GM21723 (cell line): ENCODE measurements around the gene KRTAP12-2.
"Not testable (repeated sequence)": the region's sequence is repeated elsewhere in the genome, so short reads cannot be mapped to it uniquely, and the experiment has no call there.

Experiments used
- ATAC-seq: cut with Tn5 transposase; IDR thresholded peaks from one replicate; pipeline ENCODE4 v1.9.1; 2021; ENCODE audit warnings: mild to moderate bottlenecking, moderate library complexity; ENCODE audit not compliant: unreplicated experiment

The KRTAP12-2 gene

GRCh38 chr21:44686000-44686781 is 19.5 kb upstream of the KRTAP12-2 start:
- no peak for ATAC-seq

GRCh38 chr21:44685050-44685449 is 18.3 kb upstream of the KRTAP12-2 start:
- ATAC-seq, result not testable (repeated sequence)

GRCh38 chr21:44684483-44684882 is 17.8 kb upstream of the KRTAP12-2 start:
- ATAC-seq, result no peak

- no peak for ATAC-seq
Measured at GRCh38 chr21:44684077-44684476, 17.4 kb upstream of the KRTAP12-2 start.

- no peak for ATAC-seq
Measured at GRCh38 chr21:44682580-44683151, 15.9 kb upstream of the KRTAP12-2 start.

GRCh38 chr21:44681861-44682579 is 15.3 kb upstream of the KRTAP12-2 start, which contains the start of gene KRTAP12-1:
KRTAP12-1 (minus strand) TSS chr21:44682163; CDS start chr21:44682123, 40 bp downstream.
- ATAC-seq, result no peak

GRCh38 chr21:44681152-44681551 is 14.4 kb upstream of the KRTAP12-2 start:
- ATAC-seq, result no peak

GRCh38 chr21:44677881-44678280 is 11.2 kb upstream of the KRTAP12-2 start:
- no peak for ATAC-seq

GRCh38 chr21:44671911-44672310 is 5.2 kb upstream of the KRTAP12-2 start:
- no peak for ATAC-seq

- ATAC-seq, result no peak
Measured at GRCh38 chr21:44670642-44671432, 4.1 kb upstream of the KRTAP12-2 start.

GRCh38 chr21:44667612-44668011 is 885 bp upstream of the KRTAP12-2 start:
- no peak for ATAC-seq

- ATAC-seq, result no peak
Measured at GRCh38 chr21:44664691-44665090, 2.0 kb downstream of the KRTAP12-2 start.

- not testable (repeated sequence) for ATAC-seq
Measured at GRCh38 chr21:44661567-44661966, 5.2 kb downstream of the KRTAP12-2 start.

GRCh38 chr21:44658913-44659595 is 7.7 kb downstream of the KRTAP12-2 start:
- no peak for ATAC-seq

- ATAC-seq, result no peak
Measured at GRCh38 chr21:44658541-44658910, 8.2 kb downstream of the KRTAP12-2 start.

- no peak for ATAC-seq
Measured at GRCh38 chr21:44657635-44658540, 8.8 kb downstream of the KRTAP12-2 start, which contains the start of gene KRTAP12-3. KRTAP12-3 (plus strand) TSS chr21:44657932; CDS start chr21:44657980, 48 bp downstream.

- no peak for ATAC-seq
Measured at GRCh38 chr21:44656868-44657267, 9.9 kb downstream of the KRTAP12-2 start.

- ATAC-seq, result no peak
Measured at GRCh38 chr21:44654576-44655175, 12.1 kb downstream of the KRTAP12-2 start, which contains the start of gene KRTAP12-4. KRTAP12-4 (minus strand) TSS chr21:44654659; CDS start chr21:44654614, 45 bp downstream.
